ENCODE data around the gene CTIF.

CTIF gene

GRCh38 chr18:48740068-48740440 lies 201.2 kb downstream of the CTIF start:
- in situ Hi-C loops (cut with HindIII; ENCODE audit: low sequenced_read_pairs), result no loop called here

GRCh38 chr18:48740851-48741485 lies 202.1 kb downstream of the CTIF start:
- in situ Hi-C loops (cut with HindIII; ENCODE audit: low sequenced_read_pairs), result no loop called here

- in situ Hi-C loops (cut with HindIII; ENCODE audit: low sequenced_read_pairs), result no loop called here
Measured at GRCh38 chr18:48741866-48742265, 203.0 kb downstream of the CTIF start.

GRCh38 chr18:48742304-48742703 lies 203.5 kb downstream of the CTIF start:
- in situ Hi-C loops (cut with HindIII; ENCODE audit: low sequenced_read_pairs), result no loop called here

GRCh38 chr18:48742706-48743475 lies 204.1 kb downstream of the CTIF start:
- in situ Hi-C loops (cut with HindIII; ENCODE audit: low sequenced_read_pairs), result no loop called here

- in situ Hi-C loops (cut with HindIII; ENCODE audit: low sequenced_read_pairs), result no loop called here
Measured at GRCh38 chr18:48743886-48744285, 205.1 kb downstream of the CTIF start.

- in situ Hi-C loops (cut with HindIII; ENCODE audit: low sequenced_read_pairs), result no loop called here
Measured at GRCh38 chr18:48745293-48745692, 206.5 kb downstream of the CTIF start.

GRCh38 chr18:48749768-48750167 lies 210.9 kb downstream of the CTIF start:
- in situ Hi-C loops (cut with HindIII; ENCODE audit: low sequenced_read_pairs), result loop anchor here (10.0 kb wide), 1 partner anchor 355 kb away; no protein-coding TSS in a partner anchor

- in situ Hi-C loops (cut with HindIII; ENCODE audit: low sequenced_read_pairs), result loop anchor here (10.0 kb wide), 1 partner anchor 356 kb away; no protein-coding TSS in a partner anchor
Measured at GRCh38 chr18:48750485-48751175, 211.8 kb downstream of the CTIF start.

- in situ Hi-C loops (cut with HindIII; ENCODE audit: low sequenced_read_pairs), result loop anchor here (10.0 kb wide), 1 partner anchor 357 kb away; no protein-coding TSS in a partner anchor
Measured at GRCh38 chr18:48751727-48752468, 213.1 kb downstream of the CTIF start.

- in situ Hi-C loops (cut with HindIII; ENCODE audit: low sequenced_read_pairs), result loop anchor here (10.0 kb wide), 1 partner anchor 358 kb away; no protein-coding TSS in a partner anchor
Measured at GRCh38 chr18:48752478-48752877, 213.6 kb downstream of the CTIF start.

- in situ Hi-C loops (cut with HindIII; ENCODE audit: low sequenced_read_pairs), result loop anchor here (10.0 kb wide), 1 partner anchor 358 kb away; no protein-coding TSS in a partner anchor
Measured at GRCh38 chr18:48752928-48753327, 214.1 kb downstream of the CTIF start.

GRCh38 chr18:48753691-48754090 lies 214.9 kb downstream of the CTIF start:
- in situ Hi-C loops (cut with HindIII; ENCODE audit: low sequenced_read_pairs), result loop anchor here (10.0 kb wide), 1 partner anchor 359 kb away; no protein-coding TSS in a partner anchor

- in situ Hi-C loops (cut with HindIII; ENCODE audit: low sequenced_read_pairs), result loop anchor here (10.0 kb wide), 1 partner anchor 360 kb away; no protein-coding TSS in a partner anchor
Measured at GRCh38 chr18:48754559-48754958, 215.7 kb downstream of the CTIF start.

- in situ Hi-C loops (cut with HindIII; ENCODE audit: low sequenced_read_pairs), result loop anchor here (10.0 kb wide), 1 partner anchor 360 kb away; no protein-coding TSS in a partner anchor
Measured at GRCh38 chr18:48754993-48755473, 216.2 kb downstream of the CTIF start.

GRCh38 chr18:48756511-48757226 lies 217.8 kb downstream of the CTIF start:
- in situ Hi-C loops (cut with HindIII; ENCODE audit: low sequenced_read_pairs), result loop anchor here (10.0 kb wide), 1 partner anchor 362 kb away; no protein-coding TSS in a partner anchor

GRCh38 chr18:48757367-48757766 lies 218.5 kb downstream of the CTIF start:
- in situ Hi-C loops (cut with HindIII; ENCODE audit: low sequenced_read_pairs), result loop anchor here (10.0 kb wide), 1 partner anchor 363 kb away; no protein-coding TSS in a partner anchor

- in situ Hi-C loops (cut with HindIII; ENCODE audit: low sequenced_read_pairs), result loop anchor here (10.0 kb wide), 1 partner anchor 363 kb away; no protein-coding TSS in a partner anchor
Measured at GRCh38 chr18:48757906-48758305, 219.1 kb downstream of the CTIF start.

GRCh38 chr18:48761582-48761981 lies 222.8 kb downstream of the CTIF start:
- in situ Hi-C loops (cut with HindIII; ENCODE audit: low sequenced_read_pairs), result no loop called here

- in situ Hi-C loops (cut with HindIII; ENCODE audit: low sequenced_read_pairs), result no loop called here
Measured at GRCh38 chr18:48762022-48762421, 223.2 kb downstream of the CTIF start.

All from DLD1 (cell line).